ENCODE measurements around the gene TUBA8. TPM values are rescaled to one million over a fixed set of nuclear protein-coding genes. Genes with fewer than 3 reads are reported as not detected.

TUBA8 gene
- total RNA-seq, 1 donor, result 0.36 TPM

- H2AFZ ChIP-seq (ENCODE audit: low read length), result no peak overlapping the region
Observed at GRCh38 chr22:18108187-18108586, 2.4 kb upstream of the TUBA8 start.

GRCh38 chr22:18109410-18110193, 1.0 kb upstream of the TUBA8 start:
- Histone ChIP-seq H2AFZ (ENCODE audit: low read length) (no peak overlapping the region), H3K4me1 (ENCODE audit: insufficient read depth, low read length) (peaks cover 2% of the 10 kb centered on the region), H4K20me1 (ENCODE audit: insufficient read depth, low read length) (peaks cover 20% of the 10 kb centered on the region)

More at GRCh38 chr22:18108187-18108586, 2.4 kb upstream of the TUBA8 start:
- peaks cover 30% of the 10 kb centered on the region for H3K27me3 ChIP-seq (ENCODE audit: insufficient read depth, low read length)
- TF ChIP-seq, protein P1, sequence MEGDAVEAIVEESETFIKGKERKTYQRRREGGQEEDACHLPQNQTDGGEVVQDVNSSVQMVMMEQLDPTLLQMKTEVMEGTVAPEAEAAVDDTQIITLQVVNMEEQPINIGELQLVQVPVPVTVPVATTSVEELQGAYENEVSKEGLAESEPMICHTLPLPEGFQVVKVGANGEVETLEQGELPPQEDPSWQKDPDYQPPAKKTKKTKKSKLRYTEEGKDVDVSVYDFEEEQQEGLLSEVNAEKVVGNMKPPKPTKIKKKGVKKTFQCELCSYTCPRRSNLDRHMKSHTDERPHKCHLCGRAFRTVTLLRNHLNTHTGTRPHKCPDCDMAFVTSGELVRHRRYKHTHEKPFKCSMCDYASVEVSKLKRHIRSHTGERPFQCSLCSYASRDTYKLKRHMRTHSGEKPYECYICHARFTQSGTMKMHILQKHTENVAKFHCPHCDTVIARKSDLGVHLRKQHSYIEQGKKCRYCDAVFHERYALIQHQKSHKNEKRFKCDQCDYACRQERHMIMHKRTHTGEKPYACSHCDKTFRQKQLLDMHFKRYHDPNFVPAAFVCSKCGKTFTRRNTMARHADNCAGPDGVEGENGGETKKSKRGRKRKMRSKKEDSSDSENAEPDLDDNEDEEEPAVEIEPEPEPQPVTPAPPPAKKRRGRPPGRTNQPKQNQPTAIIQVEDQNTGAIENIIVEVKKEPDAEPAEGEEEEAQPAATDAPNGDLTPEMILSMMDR (IDR thresholded peaks at IDR 0.05; ENCODE audit: extremely low read depth, low read depth, low read length), result no peak
- no peaks in the 10 kb centered on the region for H3K36me3 ChIP-seq (ENCODE audit: insufficient read depth, low read length)
- no peak for DNase-seq (ENCODE audit: insufficient read length, low spot score, missing footprints)
- no peak overlapping the region for H3K4me2 ChIP-seq (ENCODE audit: insufficient read depth, low read length)
- H3K79me2 ChIP-seq (ENCODE audit: insufficient read depth, low read length), result no peaks in the 10 kb centered on the region
- peaks cover 6% of the 10 kb centered on the region for H3K4me1 ChIP-seq (ENCODE audit: insufficient read depth, low read length)
- peaks cover 15% of the 10 kb centered on the region for H4K20me1 ChIP-seq (ENCODE audit: insufficient read depth, low read length)
- no peaks in the 10 kb centered on the region for H3K9me3 ChIP-seq (ENCODE audit: low read depth, low read length)
- no peak overlapping the region for H3K27ac ChIP-seq (ENCODE audit: low read depth, low read length)
- no peak overlapping the region for H3K4me3 ChIP-seq (ENCODE audit: insufficient read depth, low read length)

DNA sequence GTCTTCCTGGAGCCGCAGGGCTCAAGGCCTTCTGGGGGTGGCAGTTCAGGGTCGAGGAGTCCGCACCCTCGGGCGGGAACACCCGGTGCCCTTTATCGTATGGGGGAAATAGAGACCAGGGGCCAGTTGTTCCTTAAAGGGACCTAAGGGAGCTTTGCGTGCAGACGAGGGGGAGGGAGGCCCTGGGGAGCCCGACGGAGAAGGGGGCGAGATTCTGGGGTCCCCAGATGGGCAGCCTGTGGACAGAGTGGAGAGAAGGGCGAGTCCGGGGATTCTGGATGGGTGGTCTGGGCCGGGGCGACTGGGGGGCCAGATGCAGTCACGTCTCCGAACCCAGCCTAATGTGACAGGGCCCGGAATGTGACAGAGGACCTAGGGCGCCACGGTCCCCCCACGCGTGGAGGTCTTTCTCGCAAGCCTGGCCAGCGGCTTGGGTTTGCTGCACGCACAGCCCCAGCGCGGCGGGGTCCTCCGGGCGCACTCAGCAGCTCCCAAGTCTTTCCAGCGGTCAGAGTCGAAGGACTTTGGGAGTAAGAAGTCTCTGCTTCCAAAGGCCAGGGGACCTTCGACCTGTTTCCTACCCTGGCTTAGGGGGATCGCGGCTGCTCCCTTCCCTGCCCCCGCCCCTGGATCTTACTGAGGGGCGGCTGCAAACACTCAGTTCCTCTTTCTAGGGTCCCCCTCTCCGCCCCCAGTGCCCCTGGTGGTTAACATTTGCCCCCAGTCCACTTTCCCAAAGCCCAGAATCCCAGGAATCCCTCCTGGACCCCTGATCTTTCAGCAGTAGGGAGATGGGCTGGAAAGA, 547 bp downstream of the TUBA8 start:
- TF ChIP-seq, protein P1 (IDR thresholded peaks at IDR 0.05; ENCODE audit: extremely low read depth, low read depth, low read length), result no peak
- no peak overlapping the region for H2AFZ ChIP-seq (ENCODE audit: low read length)

More at GRCh38 chr22:18109410-18110193, 1.0 kb upstream of the TUBA8 start:
- Histone ChIP-seq H3K4me2 (ENCODE audit: insufficient read depth, low read length) (peak overlapping the region; percentile 75), H3K27ac (ENCODE audit: low read depth, low read length) (no peak overlapping the region), H3K4me3 (ENCODE audit: insufficient read depth, low read length) (peak overlapping the region; percentile 61), H3K27me3 (ENCODE audit: insufficient read depth, low read length) (peaks cover 30% of the 10 kb centered on the region), H3K79me2 (ENCODE audit: insufficient read depth, low read length) (no peaks in the 10 kb centered on the region), H3K9me3 (ENCODE audit: low read depth, low read length) (no peaks in the 10 kb centered on the region), H3K36me3 (ENCODE audit: insufficient read depth, low read length) (no peaks in the 10 kb centered on the region)
- peak; percentile 55 for DNase-seq (ENCODE audit: insufficient read length, low spot score, missing footprints)
- TF ChIP-seq, protein P1 (IDR thresholded peaks at IDR 0.05; ENCODE audit: extremely low read depth, low read depth, low read length), result no peak

More for the DNA sequence above, 547 bp downstream of the TUBA8 start:
- H3K79me2 ChIP-seq (ENCODE audit: insufficient read depth, low read length), result no peaks in the 10 kb centered on the region
- no peaks in the 10 kb centered on the region for H3K36me3 ChIP-seq (ENCODE audit: insufficient read depth, low read length)
- no peaks in the 10 kb centered on the region for H3K4me1 ChIP-seq (ENCODE audit: insufficient read depth, low read length)
- no peak overlapping the region for H3K27ac ChIP-seq (ENCODE audit: low read depth, low read length)
- H3K9me3 ChIP-seq (ENCODE audit: low read depth, low read length), result no peaks in the 10 kb centered on the region
- peak overlapping the region; percentile 61 for H3K4me3 ChIP-seq (ENCODE audit: insufficient read depth, low read length)
- peak overlapping the region; percentile 75 for H3K4me2 ChIP-seq (ENCODE audit: insufficient read depth, low read length)
- DNase-seq (ENCODE audit: insufficient read length, low spot score, missing footprints), result peak; percentile 58
- H3K27me3 ChIP-seq (ENCODE audit: insufficient read depth, low read length), result peaks cover 30% of the 10 kb centered on the region
- H4K20me1 ChIP-seq (ENCODE audit: insufficient read depth, low read length), result peaks cover 15% of the 10 kb centered on the region
